ENCODE results near the gene PHKB.

PHKB gene

GRCh38 chr16:47571711-47572110 lies 110.6 kb downstream of the PHKB start:
- DNase-seq, result no peak

GRCh38 chr16:47574091-47575054 lies 113.2 kb downstream of the PHKB start:
- no peak for DNase-seq

GRCh38 chr16:47577029-47577428 lies 115.9 kb downstream of the PHKB start:
- no peak for DNase-seq

GRCh38 chr16:47578033-47578432 lies 116.9 kb downstream of the PHKB start:
- no peak for DNase-seq

- no peak for DNase-seq
Measured at GRCh38 chr16:47578573-47578972, 117.4 kb downstream of the PHKB start.

- no peak for DNase-seq
Measured at GRCh38 chr16:47581114-47581513, 120.0 kb downstream of the PHKB start.

GRCh38 chr16:47584464-47585225 lies 123.5 kb downstream of the PHKB start:
- no peak for DNase-seq

- no peak for DNase-seq
Measured at GRCh38 chr16:47586121-47586520, 125.0 kb downstream of the PHKB start.

GRCh38 chr16:47590472-47590871 lies 129.3 kb downstream of the PHKB start:
- no peak for DNase-seq

GRCh38 chr16:47592232-47592631 lies 131.1 kb downstream of the PHKB start:
- DNase-seq, result no peak

- no peak for DNase-seq
Measured at GRCh38 chr16:47599512-47599911, 138.4 kb downstream of the PHKB start.

- DNase-seq, result no peak
Measured at GRCh38 chr16:47600376-47600775, 139.2 kb downstream of the PHKB start.

- no peak for DNase-seq
Measured at GRCh38 chr16:47604306-47604705, 143.2 kb downstream of the PHKB start.

- DNase-seq, result no peak
Measured at GRCh38 chr16:47611042-47611441, 149.9 kb downstream of the PHKB start.

- DNase-seq, result no peak
Measured at GRCh38 chr16:47611848-47612493, 150.8 kb downstream of the PHKB start.

GRCh38 chr16:47612711-47613110 lies 151.6 kb downstream of the PHKB start:
- no peak for DNase-seq

GRCh38 chr16:47613251-47613650 lies 152.1 kb downstream of the PHKB start:
- no peak for DNase-seq

- DNase-seq, result no peak
Measured at GRCh38 chr16:47617732-47618131, 156.6 kb downstream of the PHKB start.

GRCh38 chr16:47622451-47623176 lies 161.5 kb downstream of the PHKB start:
- DNase-seq, result no peak

GRCh38 chr16:47624563-47624962 lies 163.4 kb downstream of the PHKB start:
- DNase-seq, result no peak

- no peak for DNase-seq
Measured at GRCh38 chr16:47625115-47625567, 164.0 kb downstream of the PHKB start.

GRCh38 chr16:47626246-47626645 lies 165.1 kb downstream of the PHKB start:
- DNase-seq, result no peak
